T-helper 1 cell treated with Interleukin-12 subunit alpha and Interleukin-12 subunit beta and Interleukin-4 antibody, amounts not matched to agents 30 μg/mL and 1 μg/mL, for 36 hours (primary cell): ENCODE results near the gene DICER1.
"Not testable (repeated sequence)": the region's sequence is repeated elsewhere in the genome, so short reads cannot be mapped to it uniquely, and the experiment has no call there.

Experiments used
- H3K27ac Mint-ChIP-seq: one replicate; pipeline ENCODE4 v1.8.0; 2021; ENCODE audit warnings: mild to moderate bottlenecking, mixed read lengths
- H3K27me3 Mint-ChIP-seq: one replicate; pipeline ENCODE4 v1.8.0; 2021; ENCODE audit warnings: low read depth, mixed read lengths
- H3K36me3 Mint-ChIP-seq: one replicate; pipeline ENCODE4 v1.8.0; 2021; ENCODE audit warnings: low read depth, mixed read lengths
- H3K4me1 Mint-ChIP-seq: one replicate; pipeline ENCODE4 v1.8.0; 2021; ENCODE audit warnings: low read depth, mixed read lengths
- H3K4me3 Mint-ChIP-seq: one replicate; pipeline ENCODE4 v1.8.0; 2021; ENCODE audit warnings: mild to moderate bottlenecking, moderate library complexity, mixed read lengths
- H3K9me3 Mint-ChIP-seq: one replicate; pipeline ENCODE4 v1.8.0; 2021; ENCODE audit warnings: mixed read lengths

The DICER1 gene

DNA sequence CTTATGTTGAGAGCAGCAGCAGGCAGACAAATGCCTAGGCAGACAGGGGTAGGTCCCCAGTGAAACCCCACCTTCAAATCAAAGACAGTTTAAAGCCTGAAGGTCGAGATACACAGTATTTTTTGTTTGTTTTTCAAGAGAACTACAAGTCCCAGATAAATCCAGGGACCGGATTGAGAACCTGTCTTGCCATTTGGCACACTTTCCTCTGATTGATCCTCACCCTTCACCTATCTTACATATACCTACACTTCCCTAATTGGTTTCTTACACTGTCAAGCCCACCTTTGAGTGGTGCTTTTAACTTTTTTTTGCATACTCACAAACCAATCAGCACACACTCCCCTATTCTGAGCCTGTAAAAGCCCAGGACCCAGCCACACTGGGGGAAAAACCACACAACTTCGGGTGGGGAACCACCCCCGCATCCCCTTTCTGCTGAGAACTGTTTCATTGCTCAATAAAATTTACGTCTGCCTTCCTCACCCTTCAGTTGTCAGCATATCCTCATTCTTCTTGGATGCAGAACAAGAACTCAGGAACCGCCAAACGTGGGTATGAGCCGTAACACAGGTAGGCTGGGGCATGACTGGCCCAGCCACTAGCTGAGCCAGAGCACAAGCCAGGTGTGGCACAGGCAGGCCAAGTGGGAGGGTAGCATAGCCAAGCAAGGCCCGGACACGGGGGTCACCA lies 11.1 kb downstream of the DICER1 start:
- H3K9me3 Mint-ChIP-seq, result peaks cover 20% of the 10 kb centered on the region
- H3K4me1 Mint-ChIP-seq, result peaks cover 21% of the 10 kb centered on the region
- H3K27me3 Mint-ChIP-seq, result no peaks in the 10 kb centered on the region
- no peak overlapping the region for H3K27ac Mint-ChIP-seq
- H3K36me3 Mint-ChIP-seq, result peaks cover 25% of the 10 kb centered on the region
- H3K4me3 Mint-ChIP-seq, result no peak overlapping the region

DNA sequence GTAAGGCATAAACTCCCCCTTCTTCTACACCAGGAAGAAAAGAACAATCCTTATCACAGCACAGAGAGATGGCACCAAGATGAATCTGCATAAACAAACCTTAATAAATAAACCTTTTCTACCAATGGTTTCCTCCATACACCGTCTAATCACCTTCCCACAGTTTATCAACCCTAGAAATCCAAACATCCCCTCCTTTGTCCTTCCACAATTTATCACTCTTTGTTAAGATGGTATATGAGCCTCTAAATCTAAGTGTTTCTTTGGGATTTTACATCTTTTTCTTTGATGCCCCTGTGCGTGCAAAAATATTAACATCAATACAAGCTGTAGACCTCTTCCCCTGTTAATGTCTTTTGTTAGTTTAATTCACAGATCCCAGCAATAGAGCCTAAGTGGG lies 12.5 kb downstream of the DICER1 start:
- peaks cover 20% of the 10 kb centered on the region for H3K9me3 Mint-ChIP-seq
- H3K4me3 Mint-ChIP-seq, result no peak overlapping the region
- no peak overlapping the region for H3K27ac Mint-ChIP-seq
- H3K36me3 Mint-ChIP-seq, result peaks cover 27% of the 10 kb centered on the region
- H3K4me1 Mint-ChIP-seq, result peaks cover 28% of the 10 kb centered on the region
- no peaks in the 10 kb centered on the region for H3K27me3 Mint-ChIP-seq

DNA sequence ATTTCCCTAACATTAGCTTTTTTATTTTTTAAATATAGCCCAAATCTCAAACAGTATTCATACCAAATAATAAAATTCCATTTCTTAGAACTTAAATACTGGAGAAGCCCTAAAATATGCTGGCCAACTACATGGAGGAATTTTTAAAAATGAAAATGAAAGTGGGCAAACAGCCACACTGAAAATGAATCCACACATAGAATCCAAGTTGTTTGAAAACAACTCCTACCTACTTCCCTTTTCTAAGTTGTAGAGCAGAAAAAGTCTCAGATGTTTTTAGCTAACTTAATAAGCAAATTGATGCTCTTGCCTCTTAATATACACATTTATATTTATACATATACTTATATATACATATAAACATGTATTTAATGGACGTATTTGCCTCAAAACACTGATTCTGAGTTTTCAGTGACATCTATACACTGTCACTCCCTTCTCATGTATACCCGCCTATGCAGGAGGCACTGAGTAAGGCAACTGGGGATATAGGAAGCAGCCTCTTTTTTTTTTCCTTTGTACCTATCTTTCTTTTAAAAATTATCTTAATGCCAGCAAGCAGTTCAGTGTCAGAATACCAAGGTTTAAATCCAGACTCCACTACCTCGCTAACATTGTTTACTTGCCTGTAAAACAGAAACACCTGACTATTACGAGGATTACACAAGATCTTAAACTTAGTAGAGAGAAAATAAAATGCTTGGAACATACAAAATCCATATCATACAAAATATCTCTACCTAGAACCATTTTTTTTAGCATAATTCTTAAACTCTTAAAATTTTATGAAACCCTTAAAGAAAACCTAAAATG lies 13.3 kb downstream of the DICER1 start:
- no peak overlapping the region for H3K4me3 Mint-ChIP-seq
- H3K4me1 Mint-ChIP-seq, result peaks cover 31% of the 10 kb centered on the region
- H3K36me3 Mint-ChIP-seq, result peaks cover 27% of the 10 kb centered on the region
- H3K9me3 Mint-ChIP-seq, result peaks cover 20% of the 10 kb centered on the region
- H3K27ac Mint-ChIP-seq, result no peak overlapping the region
- no peaks in the 10 kb centered on the region for H3K27me3 Mint-ChIP-seq

DNA sequence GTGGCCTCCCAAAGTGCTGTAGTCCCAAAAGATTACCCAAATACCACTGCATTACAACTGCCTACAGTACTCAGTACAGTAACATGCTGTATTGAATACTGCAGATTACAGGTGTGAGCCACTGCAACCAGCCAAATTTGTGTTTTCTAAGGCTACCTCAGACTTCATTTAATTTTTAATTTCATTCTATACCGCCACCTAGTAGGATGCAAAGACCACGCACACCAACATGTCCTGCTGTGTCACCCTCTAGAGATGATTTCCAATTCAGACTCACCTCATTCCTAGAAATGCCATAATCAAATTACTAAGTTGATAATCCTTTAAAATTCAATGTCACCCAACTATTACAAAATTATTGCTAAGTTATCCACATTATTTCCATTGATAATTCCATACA lies 15.1 kb downstream of the DICER1 start:
- no peak overlapping the region for H3K4me3 Mint-ChIP-seq
- H3K4me1 Mint-ChIP-seq, result peaks cover 38% of the 10 kb centered on the region
- no peaks in the 10 kb centered on the region for H3K27me3 Mint-ChIP-seq
- H3K36me3 Mint-ChIP-seq, result peaks cover 21% of the 10 kb centered on the region
- peaks cover 20% of the 10 kb centered on the region for H3K9me3 Mint-ChIP-seq
- no peak overlapping the region for H3K27ac Mint-ChIP-seq

DNA sequence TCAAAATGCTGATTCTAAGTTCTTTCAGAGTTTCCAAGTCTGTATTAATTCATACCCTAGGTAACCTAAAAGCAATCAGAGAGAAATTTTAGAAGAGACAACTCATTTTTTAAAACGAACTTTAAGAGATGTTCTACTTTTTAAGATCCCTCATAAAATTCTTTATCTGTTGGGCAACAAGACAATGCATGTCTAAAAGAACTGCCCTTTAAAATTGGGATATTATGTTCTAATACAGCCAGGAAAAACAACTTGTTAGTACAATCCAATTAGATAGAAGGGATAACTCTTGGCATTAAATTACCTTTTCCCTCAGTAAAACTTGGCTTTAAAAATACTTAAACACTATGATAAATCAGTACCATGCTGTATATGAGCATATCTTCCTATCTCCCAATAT lies 15.6 kb downstream of the DICER1 start:
- Mint-ChIP-seq H3K27ac (no peak overlapping the region), H3K9me3 (peaks cover 18% of the 10 kb centered on the region), H3K4me1 (peaks cover 40% of the 10 kb centered on the region)

DNA sequence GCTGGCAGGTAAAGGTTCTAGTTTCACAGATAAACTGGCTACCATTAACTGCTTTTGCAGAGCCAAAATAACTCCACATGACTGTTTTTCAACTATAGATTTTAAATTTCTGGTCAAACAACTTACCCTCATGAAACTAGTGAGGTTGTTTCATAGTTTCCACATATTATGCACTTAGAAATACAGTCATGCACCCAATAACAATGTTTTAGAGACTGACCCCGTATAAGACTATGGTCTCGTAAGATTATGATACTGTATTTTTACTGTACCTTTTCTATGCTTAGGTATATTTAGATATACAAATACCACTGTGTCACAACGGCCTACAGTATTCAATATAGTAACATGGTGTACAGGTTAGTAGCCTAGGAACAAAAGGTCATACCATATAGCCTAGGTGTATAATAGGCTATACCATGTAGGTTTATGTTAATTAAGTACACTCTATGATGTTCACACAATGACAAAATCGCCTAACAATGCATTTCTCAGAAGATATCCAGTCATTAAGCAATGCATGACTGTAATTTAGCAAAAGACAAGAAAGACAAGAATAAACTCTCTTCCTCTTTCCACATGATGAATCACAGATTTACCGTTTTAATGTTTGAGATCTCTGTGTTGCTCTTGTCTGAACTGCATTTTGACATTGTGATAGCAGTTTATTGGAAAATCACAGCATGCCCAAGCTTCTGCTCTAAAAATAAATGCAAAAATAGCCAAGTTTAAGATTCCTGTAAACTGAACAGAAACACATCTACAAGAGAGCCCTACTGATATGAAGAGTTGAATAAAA lies 17.1 kb downstream of the DICER1 start:
- H3K4me1 Mint-ChIP-seq, result peaks cover 36% of the 10 kb centered on the region
- H3K27ac Mint-ChIP-seq, result no peak overlapping the region

More for the DNA sequence above, 15.6 kb downstream of the DICER1 start:
- Mint-ChIP-seq H3K36me3 (peaks cover 20% of the 10 kb centered on the region), H3K27me3 (no peaks in the 10 kb centered on the region), H3K4me3 (no peak overlapping the region)

DNA sequence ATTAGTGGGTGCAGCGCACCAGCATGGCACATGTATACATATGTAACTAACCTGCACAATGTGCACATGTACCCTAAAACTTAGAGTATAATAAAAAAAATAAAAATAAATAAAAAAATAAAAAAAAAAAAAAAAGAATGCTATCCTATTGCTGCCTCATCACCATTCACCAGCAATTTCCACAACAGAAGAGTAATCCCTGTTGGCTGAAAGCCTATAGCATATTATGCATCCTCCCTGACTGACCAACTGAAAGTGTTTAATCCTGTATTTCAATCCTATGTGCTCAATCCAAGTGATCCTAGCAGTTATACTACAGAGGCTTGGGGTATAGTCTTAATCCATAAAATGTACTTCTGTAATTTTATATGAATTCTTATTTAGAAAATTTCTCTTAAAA lies 18.5 kb downstream of the DICER1 start:
- no peak overlapping the region for H3K4me3 Mint-ChIP-seq
- H3K27me3 Mint-ChIP-seq, result no peaks in the 10 kb centered on the region
- peaks cover 9% of the 10 kb centered on the region for H3K36me3 Mint-ChIP-seq
- no peak overlapping the region for H3K27ac Mint-ChIP-seq
- H3K4me1 Mint-ChIP-seq, result peaks cover 43% of the 10 kb centered on the region
- H3K9me3 Mint-ChIP-seq, result no peaks in the 10 kb centered on the region

More for the DNA sequence above, 17.1 kb downstream of the DICER1 start:
- Mint-ChIP-seq H3K9me3 (peaks cover 8% of the 10 kb centered on the region), H3K27me3 (no peaks in the 10 kb centered on the region), H3K36me3 (peaks cover 11% of the 10 kb centered on the region), H3K4me3 (no peak overlapping the region)

DNA sequence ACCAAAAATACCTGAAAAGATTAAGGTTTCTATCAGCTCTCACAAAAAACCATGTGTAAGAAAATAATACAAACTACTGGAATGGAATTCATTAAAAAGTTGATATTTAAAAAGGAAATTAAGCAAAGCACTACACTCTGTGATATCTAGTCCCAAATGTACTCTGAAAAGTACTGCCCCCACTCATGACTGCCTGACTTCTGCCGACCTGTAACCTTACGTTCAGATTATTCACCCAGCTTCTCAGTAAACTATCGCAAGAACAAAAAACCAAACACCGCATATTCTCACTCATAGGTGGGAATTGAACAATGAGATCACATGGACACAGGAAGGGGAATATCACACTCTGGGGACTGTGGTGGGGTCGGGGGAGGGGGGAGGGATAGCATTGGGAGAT lies 18.9 kb downstream of the DICER1 start:
- H3K36me3 Mint-ChIP-seq, H3K27me3 Mint-ChIP-seq, H3K27ac Mint-ChIP-seq, H3K4me3 Mint-ChIP-seq, H3K9me3 Mint-ChIP-seq: not testable (repeated sequence)
- peaks cover 39% of the 10 kb centered on the region for H3K4me1 Mint-ChIP-seq

DNA sequence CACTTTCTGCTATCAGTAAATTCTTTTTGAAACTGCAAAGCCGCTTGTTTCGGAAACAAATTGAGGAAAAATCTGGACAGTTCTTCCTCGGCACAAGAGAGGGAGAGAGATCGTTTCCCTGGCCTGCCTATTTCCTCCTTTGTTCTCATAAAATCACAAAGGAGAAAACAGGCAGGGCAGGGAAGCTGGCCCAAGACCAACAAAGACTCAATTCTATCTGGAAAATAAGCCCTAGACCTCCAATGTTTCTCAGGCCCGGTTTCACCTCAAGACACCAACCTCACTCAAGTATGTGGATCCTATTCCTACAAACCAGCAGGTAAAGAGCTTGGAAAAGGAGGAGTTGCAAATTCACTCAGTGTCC lies 19.5 kb downstream of the DICER1 start:
- Mint-ChIP-seq H3K4me3 (no peak overlapping the region), H3K27ac (no peak overlapping the region), H3K9me3 (no peaks in the 10 kb centered on the region), H3K27me3 (no peaks in the 10 kb centered on the region), H3K4me1 (peaks cover 36% of the 10 kb centered on the region), H3K36me3 (peaks cover 11% of the 10 kb centered on the region)

DNA sequence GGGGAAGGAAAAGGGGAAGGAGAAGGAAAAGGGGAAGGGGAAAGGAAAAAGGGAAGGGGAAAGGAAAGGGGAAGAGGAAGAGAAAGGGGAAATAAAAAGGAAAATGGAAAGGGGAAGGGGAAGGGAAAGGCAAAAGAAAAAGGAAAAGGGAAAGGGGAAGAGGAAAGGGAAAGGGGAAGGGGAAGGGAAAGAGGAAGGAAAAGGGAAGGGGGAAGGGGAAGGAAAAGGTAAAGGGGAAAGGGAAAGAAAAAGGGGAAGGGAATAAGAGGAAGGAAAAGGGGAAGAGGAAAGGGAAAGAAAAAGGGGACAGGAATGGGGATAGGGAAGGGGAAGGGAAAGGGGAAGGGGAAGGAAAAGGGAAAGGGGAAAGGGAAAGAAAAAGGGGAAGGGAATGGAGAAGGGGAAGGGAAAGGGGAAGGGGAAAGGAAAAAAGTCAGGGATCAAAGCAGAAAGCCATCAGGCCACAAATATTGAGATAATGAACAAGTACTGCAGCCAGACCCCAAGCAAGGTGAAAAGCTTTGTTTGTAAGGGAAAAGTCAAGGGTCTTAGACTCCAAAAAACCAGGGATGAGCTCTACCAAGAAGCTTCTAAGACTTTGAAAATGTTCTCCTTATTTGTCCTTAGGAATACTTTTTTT lies 20.0 kb downstream of the DICER1 start:
- H3K36me3 Mint-ChIP-seq, result peaks cover 15% of the 10 kb centered on the region
- H3K27me3 Mint-ChIP-seq, result no peaks in the 10 kb centered on the region
- no peaks in the 10 kb centered on the region for H3K9me3 Mint-ChIP-seq
- H3K4me1 Mint-ChIP-seq, result peaks cover 35% of the 10 kb centered on the region
- no peak overlapping the region for H3K27ac Mint-ChIP-seq
- H3K4me3 Mint-ChIP-seq, result no peak overlapping the region

DNA sequence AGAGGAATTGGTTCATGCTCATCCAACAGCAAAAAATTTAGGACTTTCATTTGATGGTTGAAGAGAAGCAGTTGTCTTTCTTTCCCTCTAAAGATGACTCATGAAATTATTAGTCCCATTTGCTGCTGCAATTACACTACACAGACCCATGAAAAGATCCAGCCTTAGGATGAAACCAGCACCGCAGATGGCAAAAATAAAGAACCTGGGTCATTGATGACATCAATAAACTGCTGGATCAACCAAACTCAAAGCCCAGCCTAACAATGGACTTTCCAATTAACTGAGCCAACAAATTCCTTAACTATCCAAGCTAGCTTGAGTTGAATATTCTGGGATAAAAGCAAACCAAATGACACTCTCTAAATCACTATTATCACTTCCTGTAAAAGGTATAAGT lies 20.7 kb downstream of the DICER1 start:
- no peak overlapping the region for H3K27ac Mint-ChIP-seq
- peaks cover 15% of the 10 kb centered on the region for H3K36me3 Mint-ChIP-seq
- peaks cover 35% of the 10 kb centered on the region for H3K4me1 Mint-ChIP-seq
- H3K27me3 Mint-ChIP-seq, result no peaks in the 10 kb centered on the region
- no peaks in the 10 kb centered on the region for H3K9me3 Mint-ChIP-seq
- H3K4me3 Mint-ChIP-seq, result no peak overlapping the region

DNA sequence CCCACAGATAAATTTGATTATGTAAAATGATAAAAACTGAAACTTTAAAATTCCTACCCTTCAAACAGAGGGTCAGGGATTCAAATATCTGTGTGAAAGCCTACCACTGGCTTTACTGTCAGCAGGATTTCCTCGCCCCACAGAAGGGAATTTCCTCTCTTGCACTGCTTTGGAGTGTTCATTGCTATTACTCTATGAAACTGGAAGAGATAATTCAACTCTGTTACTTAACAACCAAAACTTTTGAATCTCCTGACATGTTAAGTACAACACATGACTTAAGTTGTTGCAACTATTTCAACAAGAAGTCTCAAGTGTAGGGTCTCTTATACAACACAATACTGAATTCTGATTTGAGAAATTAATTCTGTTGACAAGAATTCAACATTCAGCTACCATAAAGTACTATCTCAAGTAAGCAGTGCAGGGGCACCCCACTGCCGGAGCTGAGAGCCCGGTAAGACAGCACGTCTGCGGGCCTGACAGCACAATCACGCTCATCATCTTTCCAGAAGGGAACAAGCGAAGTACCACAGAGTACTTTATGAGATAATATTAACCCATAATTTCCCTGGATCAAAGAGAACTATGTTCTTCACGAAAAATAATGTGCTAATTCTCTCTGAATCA lies 22.9 kb downstream of the DICER1 start:
- H3K27me3 Mint-ChIP-seq, result no peaks in the 10 kb centered on the region
- no peak overlapping the region for H3K27ac Mint-ChIP-seq
- H3K4me3 Mint-ChIP-seq, result no peak overlapping the region
- H3K9me3 Mint-ChIP-seq, result no peaks in the 10 kb centered on the region
- H3K36me3 Mint-ChIP-seq, result peaks cover 17% of the 10 kb centered on the region
- peaks cover 26% of the 10 kb centered on the region for H3K4me1 Mint-ChIP-seq

DNA sequence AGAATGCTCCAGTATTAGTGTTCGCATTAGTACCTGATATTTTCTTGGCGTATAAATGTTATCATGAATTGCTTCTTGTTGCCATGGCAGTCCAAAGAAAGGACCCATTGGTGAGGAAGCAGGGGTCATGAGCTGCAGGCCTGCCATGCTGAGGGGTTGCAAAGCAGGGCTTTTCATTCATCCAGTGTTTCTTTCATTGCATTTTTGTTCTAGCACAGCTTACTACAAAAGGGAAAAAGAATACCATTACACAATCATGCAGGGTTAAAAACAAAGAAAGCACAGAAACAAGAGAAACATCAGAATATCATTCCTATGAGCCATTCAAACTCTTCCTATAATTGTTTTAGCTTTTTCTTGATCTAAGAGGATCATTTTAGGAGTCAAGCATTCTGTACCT lies 24.0 kb downstream of the DICER1 start:
- Mint-ChIP-seq H3K36me3 (peaks cover 27% of the 10 kb centered on the region), H3K27me3 (no peaks in the 10 kb centered on the region), H3K9me3 (no peaks in the 10 kb centered on the region), H3K4me3 (no peak overlapping the region), H3K4me1 (peaks cover 26% of the 10 kb centered on the region), H3K27ac (no peak overlapping the region)

DNA sequence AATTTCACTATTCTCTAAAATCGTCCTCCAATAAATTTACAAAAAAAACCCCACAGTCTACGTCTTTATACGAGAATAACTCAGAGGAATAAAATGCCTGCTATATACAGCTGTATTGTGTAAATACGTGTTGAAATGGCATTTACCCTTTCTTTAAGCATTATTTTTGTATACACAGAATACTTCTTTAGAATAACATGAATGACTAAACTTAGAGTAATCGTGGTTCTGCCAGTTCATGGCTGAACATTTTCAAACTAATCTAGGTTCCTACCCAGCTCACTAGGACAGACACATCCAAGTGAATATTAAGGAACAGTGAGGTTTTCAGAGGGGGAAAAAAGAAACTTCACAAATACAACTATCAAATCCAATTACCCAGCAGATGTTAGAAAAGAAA lies 24.6 kb downstream of the DICER1 start:
- H3K27ac Mint-ChIP-seq, result no peak overlapping the region
- H3K4me1 Mint-ChIP-seq, result peaks cover 23% of the 10 kb centered on the region
- H3K4me3 Mint-ChIP-seq, result no peak overlapping the region
- no peaks in the 10 kb centered on the region for H3K9me3 Mint-ChIP-seq
- H3K27me3 Mint-ChIP-seq, result no peaks in the 10 kb centered on the region
- peaks cover 31% of the 10 kb centered on the region for H3K36me3 Mint-ChIP-seq
